NCI-H1105 treated with DMSO at 0.1 percent for 48 hours (cell line): ENCODE data around the gene ACSL4.
"Not testable (repeated sequence)": the region's sequence is repeated elsewhere in the genome, so short reads cannot be mapped to it uniquely, and the experiment has no call there.

ENCODE experiments used
- DNase-seq: peaks from one replicate; lab custom pipeline; 2025; lab: John Stamatoyannopoulos, UW

ACSL4 gene

GRCh38 chrX:109732807-109733612 is at the start of gene ACSL4:
TSS of gene ACSL4 (minus strand) at chrX:109733257. CDS start at chrX:109683363, 49,894 bp downstream.
- peak; percentile 69 for DNase-seq

DNA sequence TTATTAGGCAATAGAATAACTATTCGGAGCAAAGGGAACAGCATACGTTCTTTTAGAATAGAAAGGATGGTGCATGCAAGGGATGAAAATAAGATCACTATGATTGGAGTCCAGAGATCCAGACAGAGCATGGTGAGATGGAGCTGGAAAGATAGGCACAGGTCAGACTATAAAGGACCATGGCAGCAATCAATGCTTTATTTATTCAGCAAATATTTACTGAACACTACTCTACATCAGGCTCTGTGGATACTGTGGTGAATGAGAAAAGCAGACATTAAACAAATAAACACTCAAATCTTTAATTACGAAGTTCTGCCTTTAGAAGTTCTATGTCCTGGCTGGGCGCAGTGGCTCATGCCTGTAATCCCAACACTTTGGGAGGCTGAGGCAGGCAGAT is 44.7 kb upstream of the ACSL4 start:
- DNase-seq, result no peak

GRCh38 chrX:109776986-109777385 is 43.9 kb upstream of the ACSL4 start:
- no peak for DNase-seq

GRCh38 chrX:109776432-109776831 is 43.4 kb upstream of the ACSL4 start:
- DNase-seq, result no peak

- DNase-seq, result no peak
Measured at GRCh38 chrX:109775386-109775785, 42.3 kb upstream of the ACSL4 start.

GRCh38 chrX:109774706-109775105 is 41.6 kb upstream of the ACSL4 start:
- no peak for DNase-seq

DNA sequence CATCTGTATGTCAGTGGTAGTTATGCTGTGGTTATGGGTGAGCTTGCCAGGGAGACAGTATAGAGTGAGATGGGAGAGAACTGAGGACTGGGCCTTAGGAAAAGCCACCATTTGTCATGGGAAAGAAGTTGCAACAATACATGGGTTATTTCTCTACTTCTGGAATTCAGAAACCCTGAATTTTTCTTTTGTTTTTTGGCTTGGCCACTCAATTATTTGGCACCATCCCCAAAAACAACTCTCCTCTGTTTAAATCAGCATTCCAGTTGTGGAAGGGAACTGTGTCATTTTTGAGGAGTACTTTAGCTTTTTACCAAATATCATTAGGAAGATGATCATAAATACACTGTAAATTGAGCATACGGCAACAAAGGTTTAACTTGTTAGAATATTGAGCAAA is 41.1 kb upstream of the ACSL4 start:
- no peak for DNase-seq

DNA sequence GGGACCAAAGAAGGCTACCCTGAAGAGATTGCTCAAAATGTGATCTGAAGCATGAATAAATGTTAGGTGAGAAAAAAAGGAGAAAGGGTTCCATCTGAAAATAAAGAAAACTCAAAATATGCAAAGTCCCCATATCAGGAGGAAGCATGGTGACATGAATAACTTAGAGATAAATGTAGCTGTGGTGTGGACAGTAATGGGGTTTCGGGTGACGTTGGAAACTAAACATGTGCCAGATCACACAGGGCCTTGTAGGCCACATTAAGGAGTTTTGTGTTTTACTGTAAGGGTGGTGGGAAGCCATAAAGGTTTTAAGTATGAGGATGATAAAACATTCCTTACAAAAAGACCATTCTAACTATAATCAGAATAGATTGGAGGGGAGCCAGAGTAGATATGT is 40.3 kb upstream of the ACSL4 start:
- no peak for DNase-seq

- DNase-seq, result no peak
Measured at GRCh38 chrX:109770780-109771179, 37.7 kb upstream of the ACSL4 start.

DNA sequence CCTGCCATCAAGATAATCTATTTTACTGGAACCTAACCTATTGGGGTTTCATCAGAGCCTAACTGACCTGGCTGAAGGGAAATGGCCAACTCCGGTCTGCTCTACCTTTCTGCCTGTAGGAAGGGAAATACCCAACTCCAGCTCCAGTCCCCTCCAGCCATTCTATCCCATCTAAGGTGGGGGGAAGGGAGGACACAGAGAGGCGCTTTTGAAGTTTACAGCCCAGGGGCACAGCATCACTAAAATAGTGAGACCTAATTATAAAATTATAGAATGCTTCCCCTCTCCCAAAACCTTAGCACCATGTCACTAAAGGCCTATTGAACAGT is 27.8 kb upstream of the ACSL4 start:
- DNase-seq, result peak; percentile 21

DNA sequence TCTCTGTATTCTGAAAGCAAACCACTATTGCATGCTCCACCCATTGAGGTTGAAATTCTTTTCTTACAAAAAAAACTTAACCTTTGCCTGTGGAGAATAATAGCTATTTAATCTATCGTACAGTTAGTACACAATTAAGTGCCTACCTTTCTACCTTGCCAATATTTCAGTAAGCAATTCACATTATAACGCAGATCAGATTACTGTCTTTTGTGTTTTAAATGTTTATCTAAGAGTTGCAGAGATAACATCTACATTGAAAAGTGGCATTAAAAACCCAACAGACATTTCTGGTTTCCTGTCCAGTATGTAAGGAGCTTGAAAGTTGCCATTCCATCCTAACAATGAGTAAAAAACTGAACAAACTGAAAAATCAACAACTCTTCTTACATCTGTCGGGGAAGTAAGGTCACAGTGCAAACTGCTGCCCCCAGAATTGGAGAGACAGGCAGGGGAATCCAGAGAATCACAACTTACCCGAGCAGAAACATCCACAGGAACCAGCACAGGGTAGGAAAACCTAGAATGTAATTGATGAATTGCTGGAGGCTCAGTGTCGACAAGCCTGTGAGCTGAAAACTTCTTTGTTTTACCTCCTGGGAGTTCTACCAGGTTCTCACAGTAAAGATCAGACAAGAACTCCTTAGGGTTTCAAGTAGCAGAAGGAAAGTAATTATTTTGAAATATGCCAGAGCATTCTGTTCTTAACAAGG is 27.3 kb upstream of the ACSL4 start:
- peak; percentile 67 for DNase-seq

GRCh38 chrX:109753256-109753655 is 20.2 kb upstream of the ACSL4 start:
- DNase-seq, result no peak

DNA sequence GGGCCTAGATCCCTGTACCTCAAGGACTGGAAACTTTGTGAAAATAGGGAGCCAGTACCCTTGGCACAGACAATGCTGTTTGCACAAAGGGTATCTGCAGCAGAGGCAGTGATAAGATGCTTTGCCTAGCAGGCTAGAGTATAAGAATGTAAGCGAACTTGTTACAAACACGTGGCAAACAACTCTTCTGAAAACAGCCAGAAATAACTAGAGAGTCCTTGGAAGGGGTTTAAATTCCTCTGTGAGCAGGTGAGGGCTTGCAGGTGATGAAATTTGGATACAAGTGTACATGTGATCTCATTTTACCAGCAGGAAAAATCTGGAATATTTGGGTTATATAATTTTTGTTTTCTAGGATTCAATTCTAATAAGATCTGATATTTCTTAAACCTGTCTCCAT is 18.6 kb upstream of the ACSL4 start:
- no peak for DNase-seq

DNA sequence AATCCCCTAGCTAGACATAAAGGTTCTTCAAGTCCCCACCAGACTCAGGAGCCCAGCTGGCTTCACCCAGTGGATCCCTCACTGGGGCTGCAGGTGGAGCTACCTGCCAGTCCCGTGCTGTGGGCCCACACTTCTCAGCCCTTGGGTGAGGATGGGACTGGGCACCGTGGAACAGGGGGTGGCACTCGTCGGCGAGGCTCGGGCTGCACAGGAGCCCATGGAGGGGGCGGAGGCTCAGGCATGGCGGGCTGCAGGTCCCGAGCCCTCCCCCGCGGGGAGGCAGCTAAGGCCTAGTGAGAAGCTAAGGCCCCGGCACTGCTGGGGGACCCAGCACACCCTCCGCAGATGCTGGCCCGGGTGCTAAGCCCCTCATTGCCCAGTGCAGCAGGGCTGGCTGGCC is 16.1 kb upstream of the ACSL4 start:
- no peak for DNase-seq

DNA sequence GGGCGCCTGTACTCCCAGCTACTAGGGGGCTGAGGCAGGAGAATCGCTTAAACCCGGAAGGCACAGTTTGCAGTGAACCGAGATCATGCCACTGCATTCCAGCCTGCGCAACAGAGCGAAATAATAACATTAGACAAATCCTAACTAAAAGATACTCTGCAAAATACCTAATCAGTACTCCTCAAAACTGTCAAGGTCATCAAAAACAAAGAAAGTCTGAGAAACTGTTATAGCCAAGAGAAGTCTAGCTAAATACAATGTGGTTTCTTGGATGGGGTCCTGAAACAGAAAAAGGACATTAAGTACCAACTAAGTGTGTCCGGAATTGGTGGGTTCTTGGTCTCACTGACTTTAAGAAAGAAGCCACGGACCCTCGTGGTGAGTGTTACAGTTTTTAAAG is 14.6 kb upstream of the ACSL4 start:
- DNase-seq, result no peak

DNA sequence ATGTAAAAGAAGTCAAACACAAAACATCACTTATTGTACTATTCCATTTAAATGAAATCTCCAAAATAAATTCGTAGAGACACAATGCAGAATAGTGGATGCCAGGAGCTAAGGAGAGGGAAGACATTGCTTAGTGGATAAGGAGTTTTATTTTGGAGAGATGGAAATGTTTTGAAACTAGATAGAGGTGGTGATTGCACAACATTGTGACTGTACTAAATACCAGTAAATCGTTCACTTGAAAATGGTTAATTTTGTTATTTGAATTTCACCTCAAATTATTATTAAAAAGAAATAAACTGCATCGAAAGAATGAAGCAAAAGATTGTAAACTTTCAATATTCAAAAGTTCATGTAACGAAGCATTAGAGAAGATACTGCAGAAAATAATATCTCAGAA is 9.7 kb upstream of the ACSL4 start:
- DNase-seq, result no peak

DNA sequence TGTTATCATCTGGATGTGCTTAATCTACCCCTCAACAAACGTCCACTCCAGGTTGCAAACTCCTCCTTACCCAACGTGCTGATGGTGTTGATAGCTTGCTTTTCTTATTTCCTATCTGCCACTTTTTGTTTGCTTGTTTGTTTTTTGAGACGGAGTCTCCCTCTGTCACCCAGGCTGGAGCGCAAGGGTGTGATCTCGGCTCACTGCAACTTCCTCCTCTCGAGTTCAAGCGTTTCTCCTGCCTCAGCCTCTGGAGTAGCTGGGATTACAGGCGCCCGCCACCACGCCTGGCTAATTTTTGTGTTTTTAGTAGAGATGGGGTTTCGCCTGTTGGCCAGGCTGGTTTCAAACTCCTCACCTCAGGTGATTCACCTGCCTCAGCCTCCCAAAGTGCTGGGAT is 7.8 kb upstream of the ACSL4 start:
- DNase-seq, result not testable (repeated sequence)

DNA sequence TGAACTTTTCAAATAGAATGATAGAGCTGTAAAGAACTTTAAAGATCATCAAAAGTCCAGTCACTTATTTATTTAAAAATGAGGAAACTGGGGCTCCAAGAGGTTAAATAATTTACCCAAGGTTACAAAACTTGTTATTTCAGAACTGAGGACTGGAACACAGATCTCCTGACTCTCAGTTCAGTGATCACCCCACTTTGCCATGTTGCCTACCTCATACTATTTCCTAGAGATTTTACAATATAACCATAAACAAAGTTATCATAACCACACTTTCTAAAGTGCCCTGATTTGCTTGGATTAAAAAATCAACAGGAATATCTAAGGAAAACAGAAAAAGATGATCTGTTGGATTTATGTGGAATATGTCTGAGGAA is 7.4 kb upstream of the ACSL4 start:
- DNase-seq, result no peak

DNA sequence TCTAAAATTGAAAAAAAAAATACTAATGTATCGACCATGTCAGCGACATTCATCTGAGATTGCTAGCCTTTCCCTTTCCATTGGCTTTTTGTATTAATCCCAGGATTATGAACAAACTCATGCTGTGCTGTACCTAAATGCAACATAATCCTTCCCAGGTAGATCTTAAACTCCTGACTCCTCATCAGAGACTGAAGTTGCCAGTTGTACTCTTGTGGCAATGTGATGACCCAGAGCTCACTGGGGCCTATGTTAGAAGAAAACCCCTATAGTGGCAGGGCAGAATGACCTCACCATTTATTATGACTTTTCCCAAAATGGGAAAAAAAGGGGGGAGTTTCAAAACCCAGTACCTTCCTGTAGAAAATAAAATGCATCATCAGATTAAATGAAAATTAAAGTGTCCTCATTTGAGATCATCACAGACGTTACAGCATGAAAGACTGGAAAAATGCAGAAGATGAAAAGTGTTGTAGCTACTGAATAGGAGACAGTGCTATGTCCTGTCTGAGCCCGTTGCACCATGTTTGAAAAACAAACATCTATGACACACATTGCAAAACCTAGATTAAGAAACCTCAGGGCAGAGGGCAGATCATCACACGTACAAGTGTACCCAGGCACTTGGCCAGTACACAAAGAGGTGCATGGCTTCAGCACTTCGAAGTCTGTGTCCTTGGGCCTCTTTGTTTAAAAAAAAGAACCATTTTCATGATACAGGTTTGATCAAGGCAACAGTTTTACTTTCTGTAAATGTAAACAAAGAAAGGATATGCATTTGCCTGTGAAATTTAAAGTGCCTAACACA is 6.8 kb upstream of the ACSL4 start:
- DNase-seq, result no peak

GRCh38 chrX:109735202-109735744 is 2.2 kb upstream of the ACSL4 start:
- no peak for DNase-seq

- no peak for DNase-seq
Measured at GRCh38 chrX:109733613-109734083, 591 bp upstream of the ACSL4 start.

GRCh38 chrX:109732017-109732801 is 848 bp downstream of the ACSL4 start:
- DNase-seq, result peak; percentile 23
